Astrocyte (in vitro differentiated cells and primary cell): ENCODE data around the gene ABLIM2.

Experiments used
- EZH2 ChIP-seq: IDR thresholded peaks from 2 replicates; pipeline ENCODE4 v1.6.1; 2012; ENCODE audit warnings: mild to moderate bottlenecking, low read length, inconsistent platforms; ENCODE audit not compliant: insufficient read depth
- TF ChIP-seq, protein P1 (sequence below): IDR thresholded peaks from 2 replicates; pipeline ENCODE4 v1.5.1; 2011; ENCODE audit warnings: low read depth, mild to moderate bottlenecking, inconsistent platforms, low read length, moderate library complexity; ENCODE audit not compliant: insufficient read depth

DNA sequence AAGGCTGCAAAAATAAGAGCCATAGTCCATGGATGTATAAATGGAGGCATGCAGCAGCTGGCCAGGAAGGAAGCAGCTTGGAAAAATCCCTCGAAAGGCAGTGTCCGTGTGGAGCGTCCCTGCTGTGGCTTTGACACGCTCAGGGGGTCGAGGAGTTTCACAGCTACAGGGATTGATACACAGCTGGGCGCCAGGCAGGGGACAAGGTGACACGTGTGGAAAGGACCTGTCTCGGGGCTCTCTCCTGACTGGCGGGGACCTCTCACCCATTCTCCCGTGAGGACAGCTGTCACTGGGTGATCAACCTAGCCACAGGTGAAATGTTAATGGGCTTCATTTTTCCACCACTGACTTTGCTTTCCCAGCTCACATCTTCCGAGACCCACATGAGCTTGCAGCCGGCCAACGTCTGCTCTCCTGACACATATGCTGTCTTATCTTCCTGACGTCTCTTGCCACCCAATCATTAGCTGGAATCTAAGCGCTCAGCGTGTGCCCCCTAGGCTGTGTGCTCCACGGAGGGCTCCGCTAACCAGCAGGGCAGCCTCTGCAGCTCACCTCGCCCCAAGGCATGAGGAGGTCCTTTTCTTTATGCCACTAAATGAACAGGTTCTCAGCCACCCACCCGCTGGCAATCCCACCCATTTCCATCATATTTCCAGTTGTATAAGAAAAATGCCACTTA lies 129.6 kb downstream of the ABLIM2 start:
- TF ChIP-seq, protein P1, sequence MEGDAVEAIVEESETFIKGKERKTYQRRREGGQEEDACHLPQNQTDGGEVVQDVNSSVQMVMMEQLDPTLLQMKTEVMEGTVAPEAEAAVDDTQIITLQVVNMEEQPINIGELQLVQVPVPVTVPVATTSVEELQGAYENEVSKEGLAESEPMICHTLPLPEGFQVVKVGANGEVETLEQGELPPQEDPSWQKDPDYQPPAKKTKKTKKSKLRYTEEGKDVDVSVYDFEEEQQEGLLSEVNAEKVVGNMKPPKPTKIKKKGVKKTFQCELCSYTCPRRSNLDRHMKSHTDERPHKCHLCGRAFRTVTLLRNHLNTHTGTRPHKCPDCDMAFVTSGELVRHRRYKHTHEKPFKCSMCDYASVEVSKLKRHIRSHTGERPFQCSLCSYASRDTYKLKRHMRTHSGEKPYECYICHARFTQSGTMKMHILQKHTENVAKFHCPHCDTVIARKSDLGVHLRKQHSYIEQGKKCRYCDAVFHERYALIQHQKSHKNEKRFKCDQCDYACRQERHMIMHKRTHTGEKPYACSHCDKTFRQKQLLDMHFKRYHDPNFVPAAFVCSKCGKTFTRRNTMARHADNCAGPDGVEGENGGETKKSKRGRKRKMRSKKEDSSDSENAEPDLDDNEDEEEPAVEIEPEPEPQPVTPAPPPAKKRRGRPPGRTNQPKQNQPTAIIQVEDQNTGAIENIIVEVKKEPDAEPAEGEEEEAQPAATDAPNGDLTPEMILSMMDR = no peak
- TF ChIP-seq EZH2 = no peak
